GM12878 (cell line): Measurements from ENCODE around the gene DISC1. TPM values are rescaled to one million over a fixed set of nuclear protein-coding genes. Genes with fewer than 3 reads are reported as not detected.

Experiments used
- ATAC-seq: fragments of 200-7000 bp; cut with Tn5 transposase; 3 replicates; pipeline ENCODE4 v1.9.1; 2020; ENCODE audit warnings: mild to moderate bottlenecking, moderate library complexity
- BruUV-seq: library from RNA; stranded (reverse); fragments of 400-500 nt; replicated peaks from 2 replicates; lab custom pipeline; 2021; lab: Mats Ljungman, UMichigan
- CTCF ChIA-PET: fragments of 300-600 bp; sonication (Branson Sonifier 250); formaldehyde crosslinking; extraction: SDS; loops from one replicate; lab custom pipeline; 2021; ENCODE audit warnings: inconsistent platforms; lab: Yijun Ruan, JAX
- POLR2A ChIA-PET: fragments of 350-600 bp; formaldehyde crosslinking; extraction: SDS; loops from one replicate; lab custom pipeline; 2021; ENCODE audit warnings: inconsistent platforms; lab: Charles Lee
- RAD21 ChIA-PET: fragments of 300-600 bp; sonication (Branson Sonifier 250); formaldehyde crosslinking; loops from one replicate; lab custom pipeline; 2023; ENCODE audit warnings: antibody characterized with exemption; ENCODE audit not compliant: unreplicated experiment; lab: Charles Lee
- SMC1A ChIA-PET: fragments of 300-600 bp; sonication (Branson Sonifier 250); formaldehyde crosslinking; loops from one replicate; lab custom pipeline; 2023; ENCODE audit not compliant: unreplicated experiment, uncharacterized antibody; lab: Charles Lee
- DNase-seq: peaks from one replicate; pipeline ENCODE4 v3.0.0-alpha.2; 2011; ENCODE audit warnings: low read depth, low spot score
- FAIRE-seq: peaks from 3 replicates; lab custom pipeline; 2011; peaks lifted over from hg19 to GRCh38; lab: Jason Lieb, UNC
- H2AFZ ChIP-seq: 2 replicates; pipeline ENCODE4 v1.6.0; 2011; ENCODE audit warnings: low read depth, low read length, control low read depth; ENCODE audit not compliant: control insufficient read depth
- H3K27ac ChIP-seq: 2 replicates; pipeline ENCODE4 v1.5.1; 2011; ENCODE audit warnings: control low read depth; ENCODE audit not compliant: control insufficient read depth, insufficient read depth
- H3K27me3 ChIP-seq, 2 experiments: replicated peaks in 1 of 2; 2 replicates each; pipeline versions ENCODE4 v1.6.0 to v1.6.1; 2011; ENCODE audit warnings: low read length in 1 of 2; ENCODE audit not compliant: control insufficient read depth in 2 of 2, insufficient read depth in 2 of 2
- H3K36me3 ChIP-seq, 2 experiments: 2 replicates each; pipeline ENCODE4 v1.5.1; 2011; ENCODE audit warnings: low read length in 1 of 2; ENCODE audit not compliant: control insufficient read depth in 2 of 2, insufficient read depth in 2 of 2
- H3K4me1 ChIP-seq: 2 replicates; pipeline ENCODE4 v1.6.1; 2011; ENCODE audit warnings: mild to moderate bottlenecking, low read length, moderate library complexity, mixed read lengths; ENCODE audit not compliant: control insufficient read depth, insufficient read depth
- H3K4me2 ChIP-seq: 2 replicates; pipeline ENCODE4 v1.6.0; 2011; ENCODE audit warnings: control low read depth; ENCODE audit not compliant: control insufficient read depth, insufficient read depth
- H3K4me3 ChIP-seq: fragments of 200-600 bp; sonication (generic); 2 replicates; pipeline ENCODE4 v1.5.1; 2016
- H3K79me2 ChIP-seq: 2 replicates; pipeline ENCODE4 v1.6.0; 2011; ENCODE audit warnings: low read length; ENCODE audit not compliant: control insufficient read depth, insufficient read depth
- H3K9ac ChIP-seq: 2 replicates; pipeline ENCODE4 v1.8.0; 2011; ENCODE audit warnings: low read length, control low read depth, mixed read lengths; ENCODE audit not compliant: control insufficient read depth, insufficient read depth
- H3K9me3 ChIP-seq: replicated peaks from 3 replicates; pipeline ENCODE4 v1.5.1; 2011; ENCODE audit warnings: mild to moderate bottlenecking, low read length; ENCODE audit not compliant: control insufficient read depth, insufficient read depth
- H4K20me1 ChIP-seq: 2 replicates; pipeline ENCODE4 v1.6.0; 2011; ENCODE audit not compliant: control insufficient read depth, insufficient read depth
- ASH2L ChIP-seq: fragments of 300-600, 200-600 bp; sonication (generic); IDR thresholded peaks from 2 replicates; pipeline ENCODE4 v1.6.1; 2017; ENCODE audit warnings: low read depth, mild to moderate bottlenecking, borderline replicate concordance
- BCL11A ChIP-seq: IDR thresholded peaks from 2 replicates; pipeline ENCODE4 v1.6.1; 2011; ENCODE audit warnings: low read depth, low read length
- E4F1 ChIP-seq: fragments of 450-650 bp; IDR thresholded peaks from 2 replicates; pipeline ENCODE4 v1.6.1; 2018; ENCODE audit warnings: borderline replicate concordance, mild to moderate bottlenecking; ENCODE audit not compliant: partially characterized antibody
- EP300 ChIP-seq, 2 experiments: fragments of 150-350 bp in 1 of 2; IDR thresholded peaks; 2 replicates each; pipeline ENCODE4 v1.6.1; 2011 to 2012; ENCODE audit warnings: low read depth in 2 of 2, low read length in 2 of 2, borderline replicate concordance in 1 of 2, improper control_type of control experiment in 1 of 2, inconsistent platforms in 1 of 2; ENCODE audit not compliant: control insufficient read depth in 1 of 2
- MYB ChIP-seq: fragments of 150-350 bp; IDR thresholded peaks from 2 replicates; pipeline ENCODE4 v1.6.1; 2014; ENCODE audit warnings: mild to moderate bottlenecking, low read depth, low read length, borderline replicate concordance
- RCOR1 ChIP-seq: conservative IDR thresholded peaks from 2 replicates; pipeline ENCODE4 v1.6.1; 2012; ENCODE audit warnings: low read depth, low read length, improper control_type of control experiment
- SKIL ChIP-seq: fragments of 450-650 bp; IDR thresholded peaks from 2 replicates; pipeline ENCODE4 v1.6.1; 2017; ENCODE audit warnings: mild to moderate bottlenecking, low read depth, inconsistent platforms; ENCODE audit not compliant: poor library complexity, severe bottlenecking
- SMARCA5 ChIP-seq: fragments of 450-650 bp; IDR thresholded peaks from 2 replicates; pipeline ENCODE4 v1.6.1; 2017; ENCODE audit warnings: mild to moderate bottlenecking
- SMC3 ChIP-seq: IDR thresholded peaks from 2 replicates; pipeline ENCODE4 v1.6.1; 2011; ENCODE audit warnings: low read length, improper control_type of control experiment, borderline replicate concordance
- SP1 ChIP-seq: IDR thresholded peaks from one replicate; pipeline ENCODE4 v1.6.1; 2011; ENCODE audit warnings: low read depth, low read length
- ZNF217 ChIP-seq: fragments of 450-650 bp; IDR thresholded peaks from 2 replicates; pipeline ENCODE4 v1.6.1; 2017; ENCODE audit warnings: antibody characterized with exemption, mild to moderate bottlenecking
- ZNF592 ChIP-seq: fragments of 450-650 bp; IDR thresholded peaks from 2 replicates; pipeline ENCODE4 v1.6.1; 2017; ENCODE audit warnings: mild to moderate bottlenecking, moderate library complexity
- WGBS: methylation state at CpG from one replicate; pipeline ENCODE4 v1.1.6; 2016; ENCODE audit warnings: low lambda C conversion rate; ENCODE audit not compliant: insufficient replicate concordance, insufficient coverage; ENCODE audit errors: missing lambda C conversion rate; 5-methylcytosine and 5-hydroxymethylcytosine counted together
- in situ Hi-C: fragments of 300-500 bp; cut with MboI; formaldehyde crosslinking; loops from 9 replicates; pipeline ENCODE4 v1.14.3; 2018; ENCODE audit warnings: mixed read lengths
- intact Hi-C: fragments of 100-400 bp; cut with micrococcal nuclease; formaldehyde crosslinking; loops from one replicate; pipeline ENCODE4 v1.14.2; 2022; ENCODE audit not compliant: unreplicated experiment
- polyA plus RNA-seq, 11 experiments: library from polyadenylated mRNA; depleted of rRNA in 4 of 11; unstranded in 6 of 11; stranded (reverse) in 5 of 11; fragments of >200 nt; fragmentation: Nextera tagmentation in 4 of 11; fragmentation: Illumina TruSeq in 1 of 11; extraction: Ambion mirVana in 4 of 11; extraction: Trizol in 1 of 11; gene quantifications; 1 replicate in 1 of 11; 2 replicates in 10 of 11; pipeline versions ENCODE4 v1.2.1 to v1.2.3, GENCODE V29; 2011 to 2016; ENCODE audit warnings: inconsistent platforms in 2 of 11, missing spikeins in 2 of 11, low read depth in 1 of 11
- total RNA-seq, 4 experiments: library from RNA; depleted of rRNA in 3 of 4; stranded (reverse); fragments of >200 nt in 3 of 4; fragmentation: Illumina TruSeq in 1 of 4; extraction: Trizol in 1 of 4; gene quantifications; 2 replicates each; pipeline versions ENCODE4 v1.2.1 to v1.2.3, GENCODE V29; 2013 to 2021

DISC1 gene
- total and polyA plus RNA-seq, 10 of the 15 experiments (the other 5 are each of a cell fraction or from before 2014, with no cell fraction given): 0.05 to 0.72 (median 0.19) TPM; not detected in 1

GRCh38 chr1:232044728-232045127 lies 418.1 kb downstream of the DISC1 start (continued):
- no peak for TF ChIP-seq ASH2L
- TF ChIP-seq, all 136 proteins: peak for 0

DNA sequence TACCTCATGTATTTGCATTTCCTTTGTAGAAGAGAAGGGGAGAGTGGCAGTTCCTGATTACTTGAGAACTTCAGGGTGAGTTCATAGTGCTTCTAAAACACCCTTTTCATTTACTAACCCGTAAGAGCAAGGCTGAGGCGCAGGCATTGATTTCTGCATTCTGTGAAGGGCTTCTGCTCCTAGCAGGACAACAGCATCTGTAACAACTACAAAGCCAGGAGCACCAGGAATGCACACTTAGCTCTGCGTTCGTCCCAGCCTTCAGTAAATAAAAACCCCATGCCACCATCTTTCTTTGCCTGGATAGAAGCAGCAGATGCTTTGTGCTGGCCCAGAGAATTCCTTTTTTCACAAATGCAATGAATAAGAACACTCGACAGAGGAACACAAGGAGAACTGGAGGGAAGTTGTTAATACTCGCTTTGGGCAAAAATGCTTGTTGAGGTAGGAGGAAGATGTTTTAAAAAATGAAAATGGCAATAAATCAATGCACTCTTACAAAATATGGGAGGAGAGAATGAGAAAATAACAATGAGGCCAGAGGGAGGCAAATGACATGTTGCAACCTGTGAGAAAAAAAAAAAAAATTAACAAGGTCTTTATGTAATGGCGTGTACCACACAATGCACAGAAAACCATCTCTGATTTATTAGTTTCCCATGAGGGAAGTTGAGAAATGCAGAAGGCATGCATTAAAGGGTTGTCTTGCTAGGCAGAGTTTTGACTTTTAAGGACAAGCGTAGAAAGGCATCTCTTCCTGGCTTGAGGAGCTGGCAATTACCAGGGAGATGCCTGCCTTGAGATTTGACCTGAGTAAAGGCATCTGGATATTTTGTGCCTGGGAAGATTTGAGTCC lies 418.8 kb downstream of the DISC1 start:
- 23% methylated on average over 8 of the region's 8 CpGs for WGBS
- TF ChIP-seq SKIL: no peak
- TF ChIP-seq SP1: no peak
- no peak for TF ChIP-seq EP300 (IDR thresholded peaks at IDR 0.05; ENCODE audit: borderline replicate concordance in 1 of 2, control insufficient read depth in 1 of 2, low read depth in 2 of 2, low read length in 2 of 2)
- TF ChIP-seq ZNF592: no peak
- no peak for TF ChIP-seq SMARCA5
- TF ChIP-seq BCL11A: no peak
- no peak for TF ChIP-seq RCOR1
- no peak for TF ChIP-seq ZNF217
- TF ChIP-seq MYB: no peak
- no peak for TF ChIP-seq E4F1
- no peak for TF ChIP-seq SMC3

More for the DNA sequence above, 418.8 kb downstream of the DISC1 start:
- no TSS peak for BruUV-seq
- CTCF ChIA-PET: no interaction called here
- no peaks in the 10 kb centered on the region for H3K79me2 ChIP-seq
- no peaks in the 10 kb centered on the region for H4K20me1 ChIP-seq
- no peaks in the 10 kb centered on the region for H3K4me1 ChIP-seq
- DNase-seq: no peak
- intact Hi-C loops: no loop called here
- no peak overlapping the region for H2AFZ ChIP-seq
- no peak overlapping the region for H3K9ac ChIP-seq
- no peak for FAIRE-seq
- no peak overlapping the region for H3K4me2 ChIP-seq
- no peak overlapping the region for H3K4me3 ChIP-seq
- H3K27ac ChIP-seq: no peak overlapping the region
- no peaks in the 10 kb centered on the region for H3K36me3 ChIP-seq
- SMC1A ChIA-PET: no interaction called here
- in situ Hi-C loops: no loop called here
- no peaks in the 10 kb centered on the region for H3K9me3 ChIP-seq
- POLR2A ChIA-PET: no interaction called here
- RAD21 ChIA-PET: no interaction called here
- no peaks in the 10 kb centered on the region; a peak in 1 of 4 replicates for H3K27me3 ChIP-seq
- no peak for ATAC-seq
